Omental fat pad (tissue), 4 donors: Measurements from ENCODE around the gene ZNF428. TPM values are rescaled to one million over a fixed set of nuclear protein-coding genes. Genes with fewer than 3 reads are reported as not detected.

Source experiments
- ATAC-seq: fragments of 150-250 bp; one replicate; pipeline ENCODE4 v1.9.1; 2016; ENCODE audit warnings: mild to moderate bottlenecking, moderate library complexity; ENCODE audit not compliant: low FRiP score
- DNase-seq: peaks from one replicate; pipeline ENCODE4 v3.0.0-alpha.2; 2019; ENCODE audit warnings: low spot score
- CTCF ChIP-seq, 3 donors: fragments of 450-650 bp; IDR thresholded peaks; one replicate each; pipeline ENCODE4 v1.5.1; 2016 to 2017; ENCODE audit warnings: antibody characterized with exemption in 3 of 3, mild to moderate bottlenecking in 3 of 3, moderate library complexity in 2 of 3
- total RNA-seq, 4 donors: library from RNA; depleted of rRNA; stranded (reverse); fragments of >200 nt; gene quantifications; one replicate each; pipeline ENCODE4 v1.1.0, GENCODE V29; 2016

ZNF428 gene
- total RNA-seq, 4 donors from 2014 or later: 15.4 to 22.1 (median 16.2) TPM

- DNase-seq (no peak), ATAC-seq (no peak)
- TF ChIP-seq CTCF (IDR thresholded peaks at IDR 0.05): no peak
These were observed 38.0 kb downstream of the ZNF428 start for GRCh38 chr19:43581467-43581866.

GRCh38 chr19:43578787-43579186 is 40.6 kb downstream of the ZNF428 start:
- no peak for TF ChIP-seq CTCF (IDR thresholded peaks at IDR 0.05)
- no peak for ATAC-seq

GRCh38 chr19:43575955-43576878 is 43.2 kb downstream of the ZNF428 start:
- ATAC-seq (no peak), DNase-seq (no peak)
- no peak for TF ChIP-seq CTCF (IDR thresholded peaks at IDR 0.05)

More at GRCh38 chr19:43578787-43579186, 40.6 kb downstream of the ZNF428 start:
- no peak for DNase-seq

- DNase-seq (peak; percentile 78), ATAC-seq (peak; percentile 99)
- no peak for TF ChIP-seq CTCF (IDR thresholded peaks at IDR 0.05)
These were observed 44.1 kb downstream of the ZNF428 start, which contains the start of the genes PINLYP and XRCC1 for GRCh38 chr19:43575156-43575950. TSS of gene PINLYP (plus strand) at chr19:43575801. CDS start at chr19:43577192, 1,391 bp downstream. TSS of gene XRCC1 (minus strand) at chr19:43575527. CDS start at chr19:43575458, 69 bp downstream.

- ATAC-seq: no peak
- TF ChIP-seq CTCF (IDR thresholded peaks at IDR 0.05): no peak
- no peak for DNase-seq
These were observed 44.8 kb downstream of the ZNF428 start for GRCh38 chr19:43574424-43575155.

- no peak for TF ChIP-seq CTCF (IDR thresholded peaks at IDR 0.05)
- ATAC-seq (no peak), DNase-seq (no peak)
These were observed 47.2 kb downstream of the ZNF428 start for GRCh38 chr19:43572171-43572588.
